ELR (cell line): ENCODE data around the gene SFRP5.

Experiments
- DNase-seq: peaks from one replicate; pipeline ENCODE4 v3.0.0-alpha.2; 2015; ENCODE audit warnings: low read depth

SFRP5 gene

GRCh38 chr10:97736403-97736901 is 35.3 kb downstream of the SFRP5 start:
- no peak for DNase-seq

- DNase-seq = no peak
These were observed 37.8 kb downstream of the SFRP5 start for GRCh38 chr10:97734021-97734420.

GRCh38 chr10:97733256-97733655 is 38.5 kb downstream of the SFRP5 start:
- no peak for DNase-seq

GRCh38 chr10:97732052-97732359 is 39.8 kb downstream of the SFRP5 start:
- DNase-seq = no peak

- DNase-seq = peak; percentile 85
These were observed 40.3 kb downstream of the SFRP5 start for GRCh38 chr10:97731346-97732051.

GRCh38 chr10:97729014-97729413 is 42.8 kb downstream of the SFRP5 start:
- DNase-seq = no peak

GRCh38 chr10:97726636-97727178 is 45.1 kb downstream of the SFRP5 start:
- peak; percentile 74 for DNase-seq

GRCh38 chr10:97724341-97724941 is 47.4 kb downstream of the SFRP5 start:
- DNase-seq = peak; percentile 34

GRCh38 chr10:97723001-97723400 is 48.8 kb downstream of the SFRP5 start:
- peak; percentile 35 for DNase-seq

GRCh38 chr10:97721871-97722780 is 49.7 kb downstream of the SFRP5 start:
- DNase-seq = no peak

GRCh38 chr10:97719602-97720001 is 52.2 kb downstream of the SFRP5 start:
- DNase-seq = no peak

- no peak for DNase-seq
These were observed 53.1 kb downstream of the SFRP5 start for GRCh38 chr10:97718659-97719142.

- no peak for DNase-seq
These were observed 53.6 kb downstream of the SFRP5 start for GRCh38 chr10:97718178-97718577.

- DNase-seq = no peak
These were observed 54.2 kb downstream of the SFRP5 start for GRCh38 chr10:97717627-97718026.
